SH-SY5Y (cell line): ENCODE results near the gene SULT4A1.

Experiments used
- GATA2 ChIP-seq: IDR thresholded peaks from 2 replicates; pipeline ENCODE4 v1.6.1; 2011; ENCODE audit warnings: mild to moderate bottlenecking, low read depth, low read length
- GATA3 ChIP-seq: IDR thresholded peaks from 2 replicates; pipeline ENCODE4 v1.6.1; 2011; ENCODE audit warnings: low read depth, mild to moderate bottlenecking, low read length, moderate library complexity

Gene SULT4A1

GRCh38 chr22:43855431-43855830, 6.9 kb downstream of the SULT4A1 start:
- no peak for TF ChIP-seq GATA2
- no peak for TF ChIP-seq GATA3

DNA sequence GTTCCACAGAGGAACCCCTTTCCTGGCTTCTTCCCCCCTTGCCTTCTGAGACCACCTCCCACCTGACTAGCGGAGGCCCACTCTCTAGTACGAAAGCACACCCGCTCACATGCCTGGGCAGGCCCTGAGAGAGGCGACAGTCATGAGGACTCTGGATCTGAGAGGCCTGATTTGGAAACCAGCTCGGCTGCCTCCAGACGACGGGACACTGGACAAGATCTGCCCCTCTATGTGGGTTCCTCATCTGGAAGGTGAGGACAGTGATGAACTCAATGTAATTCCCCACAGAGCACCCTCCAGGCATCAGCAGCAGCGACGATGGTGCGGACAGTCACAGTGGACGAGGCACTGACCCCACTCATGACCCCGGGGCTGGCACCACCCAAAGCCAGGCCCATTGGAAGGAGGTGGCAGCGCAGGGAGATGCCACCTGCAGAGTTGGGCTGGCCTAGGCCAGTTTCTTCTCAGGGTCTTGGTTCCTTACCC, 7.5 kb downstream of the SULT4A1 start:
- no peak for TF ChIP-seq GATA3
- TF ChIP-seq GATA2: no peak

GRCh38 chr22:43854121-43854785, 8.1 kb downstream of the SULT4A1 start:
- TF ChIP-seq GATA3: no peak
- no peak for TF ChIP-seq GATA2

GRCh38 chr22:43853328-43853931, 8.9 kb downstream of the SULT4A1 start:
- no peak for TF ChIP-seq GATA3
- TF ChIP-seq GATA2: no peak

DNA sequence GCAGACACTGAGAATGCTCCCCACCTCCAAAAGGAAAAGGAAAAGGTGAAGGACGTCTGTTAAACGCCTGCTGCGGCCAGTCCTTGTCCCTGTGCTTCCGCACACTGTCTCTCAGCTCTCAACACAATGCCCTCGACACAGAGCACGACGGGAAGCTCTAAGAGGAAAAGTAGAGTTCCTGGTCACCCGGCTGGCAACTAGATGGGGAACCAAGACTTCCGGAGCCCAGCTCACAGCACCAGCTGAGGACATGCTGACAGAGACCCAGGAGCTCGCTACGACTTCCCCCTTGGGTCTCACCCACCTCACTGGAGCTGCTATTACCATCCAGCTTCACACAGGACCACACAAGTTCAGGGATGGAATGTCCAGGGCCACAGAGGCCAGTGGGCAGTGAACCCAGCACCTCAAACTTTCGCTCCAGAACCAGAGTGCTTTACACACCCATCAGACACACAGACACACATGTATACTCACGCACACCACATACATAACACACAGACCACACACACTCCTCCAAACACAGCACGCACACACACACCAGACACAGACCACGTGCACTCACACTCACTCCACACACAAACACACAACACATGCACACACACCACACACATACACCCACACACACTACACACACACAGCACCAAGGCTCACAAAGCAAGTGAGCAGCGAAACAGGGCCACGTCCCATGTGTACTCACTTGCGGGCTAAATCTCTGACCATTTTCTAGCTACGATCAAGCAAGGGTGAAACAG, 9.6 kb downstream of the SULT4A1 start:
- TF ChIP-seq GATA2: no peak
- no peak for TF ChIP-seq GATA3

GRCh38 chr22:43851979-43852307, 10.4 kb downstream of the SULT4A1 start:
- TF ChIP-seq GATA3 (no peak), GATA2 (no peak)

DNA sequence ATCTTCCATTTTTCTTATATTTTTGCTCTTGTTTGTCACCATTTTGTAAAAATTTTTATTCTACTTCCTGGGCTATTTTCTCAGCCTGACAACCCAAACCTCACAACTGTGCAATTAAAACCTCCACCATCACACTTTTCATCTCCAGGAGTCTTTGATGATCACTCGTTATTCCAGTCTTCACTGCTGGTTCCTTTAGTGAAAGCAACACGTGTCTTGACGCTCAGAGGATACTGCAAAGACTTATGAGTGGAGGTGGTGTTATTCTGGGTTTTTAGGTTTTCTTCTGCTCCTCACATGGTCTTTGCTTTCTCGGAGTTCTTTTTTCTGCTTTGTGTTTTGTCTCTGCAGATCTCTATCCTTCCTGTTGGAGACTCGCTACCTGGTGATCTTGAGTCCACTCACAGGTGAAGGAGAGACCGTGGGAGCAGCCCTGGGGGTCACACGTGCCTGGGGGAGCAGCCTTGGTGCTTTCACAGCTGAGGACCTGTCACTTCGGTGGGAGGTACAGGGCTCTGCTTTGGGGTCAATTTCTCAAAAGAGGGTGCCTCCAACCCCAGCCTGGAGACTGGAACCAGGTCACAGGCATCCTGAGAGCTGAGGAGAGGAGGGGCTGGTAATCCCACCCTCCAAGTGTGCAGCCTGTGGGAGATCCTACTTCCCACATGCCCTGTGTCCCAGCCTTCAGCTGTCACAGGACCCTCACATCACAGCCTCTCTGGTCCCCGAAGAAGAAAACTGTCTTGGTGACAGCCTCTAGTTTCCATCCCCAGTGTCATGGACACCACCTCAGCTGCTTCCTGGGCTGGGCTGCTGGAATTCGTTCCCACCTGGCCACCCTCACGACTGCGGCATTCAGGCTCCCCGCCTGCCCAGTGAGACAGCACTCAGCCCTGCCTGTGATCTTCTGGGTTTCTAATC, 11.0 kb downstream of the SULT4A1 start:
- TF ChIP-seq GATA3 (no peak), GATA2 (no peak)

DNA sequence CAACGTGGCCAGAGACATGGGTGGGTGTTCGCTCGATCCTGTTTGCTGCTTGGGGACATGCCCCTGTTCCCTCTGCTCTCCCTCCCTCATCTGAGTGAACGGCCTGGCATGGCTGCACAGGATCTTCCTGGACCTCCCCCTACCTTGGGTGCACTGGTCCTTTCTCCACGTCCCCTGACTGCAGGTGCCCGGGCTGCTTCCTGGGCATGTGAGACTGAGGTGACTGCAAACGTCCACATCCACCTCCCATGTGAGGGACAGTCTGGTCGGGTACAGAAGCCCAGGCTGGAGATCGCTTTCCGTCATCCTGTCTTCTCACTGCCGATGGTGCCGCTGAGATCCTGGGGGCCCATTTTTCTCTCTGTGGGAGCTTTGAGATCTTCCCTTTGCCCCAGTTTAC, 11.8 kb downstream of the SULT4A1 start:
- TF ChIP-seq GATA3: no peak
- TF ChIP-seq GATA2: no peak

- TF ChIP-seq GATA2: no peak
- TF ChIP-seq GATA3: no peak
These were observed 12.6 kb downstream of the SULT4A1 start for GRCh38 chr22:43849731-43850130.

DNA sequence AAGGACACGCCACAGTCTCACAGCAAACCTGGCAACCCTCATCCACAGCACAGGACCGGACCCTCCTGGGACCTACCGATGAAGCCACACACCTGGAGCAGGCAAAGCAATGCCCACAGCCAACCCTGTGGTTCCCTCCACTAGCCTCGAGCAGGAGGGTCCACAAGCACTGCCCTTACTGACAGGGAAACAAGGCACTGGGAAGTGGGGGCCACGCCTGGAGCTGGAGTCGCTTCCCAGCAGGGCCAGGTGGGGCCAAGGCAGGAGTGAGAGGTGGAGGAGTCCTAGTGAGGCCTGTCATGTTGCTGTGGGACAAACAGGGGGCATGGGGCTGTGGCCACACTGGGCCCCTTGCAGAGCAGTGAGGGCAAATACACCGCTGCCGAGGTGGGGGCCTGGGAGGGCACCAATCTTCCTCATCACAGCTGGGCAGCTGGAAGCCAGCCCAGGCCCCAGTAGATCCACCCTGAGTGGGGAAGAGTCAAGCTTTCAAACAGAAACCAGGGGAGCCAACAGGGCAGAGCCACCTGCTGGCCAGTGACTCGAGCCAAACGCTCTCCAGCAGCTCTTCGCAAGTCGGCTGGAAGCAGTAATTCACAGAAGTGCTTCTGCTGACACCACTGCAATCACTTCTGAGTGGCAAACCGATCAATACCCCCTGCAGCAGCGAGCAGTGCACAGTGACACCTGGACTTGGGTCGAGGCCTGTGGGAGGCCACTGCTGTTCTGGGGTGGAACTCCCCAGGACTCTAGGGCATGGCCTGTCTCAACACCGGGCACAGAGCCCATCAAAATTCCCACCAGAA, 13.7 kb downstream of the SULT4A1 start:
- TF ChIP-seq GATA2 (no peak), GATA3 (no peak)

GRCh38 chr22:43847376-43848289, 14.7 kb downstream of the SULT4A1 start:
- TF ChIP-seq GATA3 (no peak), GATA2 (no peak)

GRCh38 chr22:43846966-43847365, 15.3 kb downstream of the SULT4A1 start:
- no peak for TF ChIP-seq GATA3
- no peak for TF ChIP-seq GATA2
